K562 (cell line): ENCODE measurements around the gene ATG12. TPM values are rescaled to one million over a fixed set of nuclear protein-coding genes. Genes with fewer than 3 reads are reported as not detected.
A peak's percentile ranks its signal among the peaks of the same experiment; 100 is the strongest.

ENCODE experiments used
- ATAC-seq: fragments of 200-7000 bp; cut with Tn5 transposase; 3 replicates; pipeline ENCODE4 v1.9.1; 2020; ENCODE audit warnings: moderate library complexity
- BruUV-seq: library from RNA; stranded (reverse); fragments of 400-500 nt; replicated peaks from 2 replicates; lab custom pipeline; 2021; lab: Mats Ljungman, UMichigan
- CTCF ChIA-PET: fragments of 300-600 bp; formaldehyde crosslinking; extraction: SDS; loops from one replicate; lab custom pipeline; 2021; ENCODE audit warnings: low intra/inter-chr PET ratio; lab: Yijun Ruan, JAX
- POLR2A ChIA-PET: fragments of 300-600, 350-650 bp; sonication (Branson Sonifier 250); formaldehyde crosslinking; extraction: SDS; loops from one replicate; lab custom pipeline; 2021; ENCODE audit warnings: antibody characterized with exemption, inconsistent platforms; lab: Yijun Ruan, JAX
- DNase-seq, 4 experiments: peaks; one replicate each; pipeline versions ENCODE4 v3.0.0 to v3.0.0-alpha.2; 2011 to 2018; ENCODE audit warnings: low spot score in 3 of 4, mixed read lengths in 3 of 4; ENCODE audit errors: extremely low read depth in 1 of 4
- FAIRE-seq: peaks from 2 replicates; lab custom pipeline; 2011; peaks lifted over from hg19 to GRCh38; lab: Jason Lieb, UNC
- H2AFZ ChIP-seq: 2 replicates; pipeline ENCODE4 v1.6.0; 2011; ENCODE audit warnings: low read depth, low read length, control low read depth, inconsistent platforms
- H3K27ac ChIP-seq: fragments of 200-600 bp; 3 replicates; pipeline ENCODE4 v1.8.0; 2011; ENCODE audit warnings: low read depth, mild to moderate bottlenecking, control low read depth, inconsistent platforms, low read length, moderate library complexity, mixed read lengths; ENCODE audit errors: extremely low read depth
- H3K27me3 ChIP-seq, 2 experiments: fragments of 300-600 bp in 1 of 2; 2 replicates in 1 of 2; 3 replicates in 1 of 2; pipeline versions ENCODE4 v1.6.0 to v1.8.0; 2011; ENCODE audit warnings: inconsistent platforms in 2 of 2, low read length in 2 of 2, mild to moderate bottlenecking in 1 of 2, mixed read lengths in 1 of 2, moderate library complexity in 1 of 2; ENCODE audit not compliant: control insufficient read depth in 2 of 2, insufficient read depth in 2 of 2
- H3K36me3 ChIP-seq: fragments of 300-600 bp; 3 replicates; pipeline ENCODE4 v1.8.0; 2011; ENCODE audit warnings: mild to moderate bottlenecking, low read length, inconsistent platforms; ENCODE audit not compliant: control insufficient read depth, insufficient read depth
- H3K4me1 ChIP-seq, 2 experiments: fragments of 200-600 bp in 1 of 2; replicated peaks in 1 of 2; 2 replicates in 1 of 2; 3 replicates in 1 of 2; pipeline versions ENCODE4 v1.5.1 to v1.8.0; 2011; ENCODE audit warnings: inconsistent platforms in 2 of 2, low read length in 2 of 2, mild to moderate bottlenecking in 1 of 2, mixed read lengths in 1 of 2, moderate library complexity in 1 of 2; ENCODE audit not compliant: control insufficient read depth in 2 of 2, insufficient read depth in 2 of 2
- H3K4me2 ChIP-seq: 2 replicates; pipeline ENCODE4 v1.6.1; 2011; ENCODE audit warnings: low read length, control low read depth, inconsistent platforms, mixed read lengths; ENCODE audit not compliant: insufficient read depth
- H3K4me3 ChIP-seq: fragments of 200-600 bp; sonication (generic), shearing (Covaris generic); 2 replicates; pipeline ENCODE4 v1.5.1; 2016; ENCODE audit warnings: control low read depth, inconsistent platforms
- H3K79me2 ChIP-seq: fragments of 200-600 bp; 3 replicates; pipeline ENCODE4 v1.8.0; 2011; ENCODE audit warnings: low read length, inconsistent platforms; ENCODE audit not compliant: control insufficient read depth, insufficient read depth
- H3K9ac ChIP-seq, 2 experiments: 2 replicates each; pipeline versions ENCODE4 v1.6.0 to v1.6.1; 2011; ENCODE audit warnings: low read depth in 2 of 2, low read length in 2 of 2, control low read depth in 1 of 2, inconsistent platforms in 1 of 2, mild to moderate bottlenecking in 1 of 2, mixed read lengths in 1 of 2; ENCODE audit not compliant: insufficient read depth in 1 of 2
- H3K9me1 ChIP-seq: one replicate; pipeline ENCODE4 v1.6.0; 2011; ENCODE audit warnings: inconsistent platforms, mild to moderate bottlenecking, low read length, moderate library complexity; ENCODE audit not compliant: control insufficient read depth, insufficient read depth
- H3K9me3 ChIP-seq: replicated peaks from 2 replicates; pipeline ENCODE4 v1.5.1; 2011; ENCODE audit warnings: low read depth, low read length, inconsistent platforms; ENCODE audit not compliant: control insufficient read depth, insufficient read depth
- H4K20me1 ChIP-seq: replicated peaks from 2 replicates; pipeline ENCODE4 v1.6.1; 2011; ENCODE audit warnings: low read length, inconsistent platforms, mixed read lengths; ENCODE audit not compliant: control insufficient read depth, insufficient read depth
- BDP1 ChIP-seq: IDR thresholded peaks from 3 replicates; pipeline ENCODE4 v1.6.1; 2011; ENCODE audit not compliant: insufficient read length, insufficient read depth
- HDAC1 ChIP-seq, 2 experiments: fragments of 450-650 bp; IDR thresholded peaks; 2 replicates each; pipeline ENCODE4 v1.6.1; 2016 to 2017; ENCODE audit warnings: inconsistent platforms in 1 of 2, mild to moderate bottlenecking in 1 of 2, moderate library complexity in 1 of 2
- HDAC3 ChIP-seq: fragments of 450-650 bp; IDR thresholded peaks from 2 replicates; pipeline ENCODE4 v1.6.1; 2018; ENCODE audit warnings: borderline replicate concordance, mild to moderate bottlenecking, moderate library complexity; ENCODE audit not compliant: partially characterized antibody
- PHF8 ChIP-seq: fragments of 200-600 bp; sonication (generic); IDR thresholded peaks from 2 replicates; pipeline ENCODE4 v1.6.1; 2012; ENCODE audit warnings: mixed run types, mild to moderate bottlenecking, inconsistent platforms, low read length, moderate library complexity, borderline replicate concordance
- RAD21 ChIP-seq, 2 experiments: fragments of 250-450 bp in 1 of 2; fragments of 450-650 bp in 1 of 2; sonication (Bioruptor Pico) in 1 of 2; formaldehyde crosslinking in 1 of 2; IDR thresholded peaks in 1 of 2; conservative IDR thresholded peaks in 1 of 2; 2 replicates each; pipeline versions ENCODE4 v1.4.0 to v1.8.0; 2020 to 2022; ENCODE audit warnings: mild to moderate bottlenecking in 2 of 2, moderate library complexity in 1 of 2
- RBFOX2 ChIP-seq: fragments of 200-400 bp; formaldehyde crosslinking; IDR thresholded peaks from 2 replicates; pipeline ENCODE4 v1.6.1; 2017; ENCODE audit warnings: low read depth, mild to moderate bottlenecking, low read length, moderate library complexity
- SP2 ChIP-seq: IDR thresholded peaks from 2 replicates; pipeline ENCODE4 v1.6.1; 2011; ENCODE audit warnings: mild to moderate bottlenecking, low read depth, low read length, moderate library complexity; ENCODE audit not compliant: poor library complexity, severe bottlenecking; ENCODE audit errors: extremely low read depth
- ZKSCAN3 ChIP-seq: fragments of 250-450 bp; sonication (Bioruptor Pico); IDR thresholded peaks from 2 replicates; pipeline ENCODE4 v1.4.0; 2020
- WGBS: fragments of 100-300 bp; shearing (Covaris generic); methylation state at CpG from one replicate; pipeline ENCODE4 v1.1.6; 2016; ENCODE audit warnings: low coverage, mixed read lengths; ENCODE audit not compliant: insufficient coverage; ENCODE audit errors: missing lambda C conversion rate; 5-methylcytosine and 5-hydroxymethylcytosine counted together
- in situ Hi-C: fragments of 300-500 bp; cut with MboI; formaldehyde crosslinking; loops from 4 replicates; pipeline ENCODE4 v1.15.0; 2018; ENCODE audit warnings: inconsistent platforms, mixed read lengths
- intact Hi-C: fragments of 100-400 bp; cut with micrococcal nuclease; formaldehyde crosslinking; loops from 2 replicates; pipeline ENCODE4 v1.14.2; 2022
- polyA plus RNA-seq, 8 experiments: library from polyadenylated mRNA; depleted of rRNA in 4 of 8; stranded (reverse) in 5 of 8; unstranded in 3 of 8; fragments of >200 nt; fragmentation: Nextera tagmentation in 2 of 8; fragmentation: Illumina TruSeq in 1 of 8; extraction: Ambion mirVana in 2 of 8; extraction: Trizol in 1 of 8; gene quantifications; 2 replicates each; pipeline versions ENCODE4 v1.2.1 to v1.2.3, GENCODE V29; 2011 to 2014; ENCODE audit warnings: inconsistent platforms in 1 of 8, missing spikeins in 1 of 8
- total RNA-seq, 7 experiments: library from RNA; depleted of rRNA in 6 of 7; stranded (reverse); fragments of >200 nt in 6 of 7; fragmentation: Illumina TruSeq in 2 of 7; extraction: Trizol in 2 of 7; gene quantifications; 2 replicates each; pipeline versions ENCODE4 v1.2.1 to v1.2.3, GENCODE V29; 2011 to 2021; ENCODE audit warnings: low replicate concordance in 1 of 7
- TF ChIP-seq, protein P1 (sequence below): fragments of 450-650 bp; formaldehyde crosslinking; IDR thresholded peaks from 2 replicates; pipeline ENCODE4 v1.4.0; 2020; ENCODE audit warnings: mild to moderate bottlenecking, moderate library complexity

ATG12 gene
- total and polyA plus RNA-seq, 9 of the 15 experiments (the other 6 are each of a cell fraction or from before 2014, with no cell fraction given): 21.6 to 132 (median 61.3) TPM

GRCh38 chr5:115841382-115842088, at the start of gene ATG12, which contains the start of gene AP3S1 (continued):
- TF ChIP-seq, protein P1, sequence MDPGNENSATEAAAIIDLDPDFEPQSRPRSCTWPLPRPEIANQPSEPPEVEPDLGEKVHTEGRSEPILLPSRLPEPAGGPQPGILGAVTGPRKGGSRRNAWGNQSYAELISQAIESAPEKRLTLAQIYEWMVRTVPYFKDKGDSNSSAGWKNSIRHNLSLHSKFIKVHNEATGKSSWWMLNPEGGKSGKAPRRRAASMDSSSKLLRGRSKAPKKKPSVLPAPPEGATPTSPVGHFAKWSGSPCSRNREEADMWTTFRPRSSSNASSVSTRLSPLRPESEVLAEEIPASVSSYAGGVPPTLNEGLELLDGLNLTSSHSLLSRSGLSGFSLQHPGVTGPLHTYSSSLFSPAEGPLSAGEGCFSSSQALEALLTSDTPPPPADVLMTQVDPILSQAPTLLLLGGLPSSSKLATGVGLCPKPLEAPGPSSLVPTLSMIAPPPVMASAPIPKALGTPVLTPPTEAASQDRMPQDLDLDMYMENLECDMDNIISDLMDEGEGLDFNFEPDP (CRISPR knock-in tag): no peak
- TF ChIP-seq RBFOX2 (peak; percentile 80), HDAC3 (no peak), HDAC1 (IDR thresholded peaks at IDR 0.05) (peak in 1 of 2 experiments; percentile 59; a peak in 2 of 4 replicates)
- TF ChIP-seq, all 486 proteins: peak for 146

GRCh38 chr5:115888027-115888426, 46.7 kb upstream of the ATG12 start:
- ATAC-seq: no peak
- intact Hi-C loops: loop anchor here (1.0 to 5.0 kb wide), 2 partner anchors 144 to 179 kb away; partner anchors contain the start of gene ARL14EPL
- BruUV-seq: no TSS peak
- TF ChIP-seq PHF8: no peak
- TF ChIP-seq RAD21 (CRISPR knock-in tag; conservative IDR thresholded peaks at IDR 0.05 in 1 of 2, IDR thresholded peaks at IDR 0.05 in 1 of 2): peak in 1 of 2 experiments; percentile 38; a peak in 2 of 4 replicates
- no peak for TF ChIP-seq ZKSCAN3 (CRISPR knock-in tag)
- TF ChIP-seq BDP1: no peak
- no peak for TF ChIP-seq SP2

More at GRCh38 chr5:115888027-115888426, 46.7 kb upstream of the ATG12 start:
- DNase-seq (no peak), FAIRE-seq (no peak)
- Histone ChIP-seq H3K79me2 (no peaks in the 10 kb centered on the region), H3K4me2 (no peak overlapping the region), H3K9me1 (no peaks in the 10 kb centered on the region), H3K27ac (no peak overlapping the region), H3K4me1 (no peaks in the 10 kb centered on the region), H3K9ac (no peak overlapping the region), H3K36me3 (no peaks in the 10 kb centered on the region), H2AFZ (no peak overlapping the region), H3K27me3 (no peaks in the 10 kb centered on the region), H4K20me1 (no peaks in the 10 kb centered on the region), H3K9me3 (no peaks in the 10 kb centered on the region), H3K4me3 (no peak overlapping the region)
- WGBS: 33% methylated on average over 1 of the region's 1 CpG
- in situ Hi-C loops: no loop called here
- ChIA-PET POLR2A (interaction anchor here (0.8 kb wide), 1 partner anchor 51 kb away, joined by 3 read pairs; no protein-coding TSS in a partner anchor), CTCF (interaction anchor here (1.1 kb wide), 1 partner anchor 145 kb away, joined by 3 read pairs; the partner anchor contains the start of gene ARL14EPL)
